HepG2 (cell line): ENCODE measurements around the gene ACE2.

ENCODE experiments used
- ARHGAP35 ChIP-seq: sonication (generic); formaldehyde crosslinking; IDR thresholded peaks from 2 replicates; pipeline ENCODE4 v1.9.0; 2022; ENCODE audit warnings: mild to moderate bottlenecking, inconsistent platforms, moderate library complexity, missing genetic modification reagents, borderline replicate concordance
- ARID2 ChIP-seq: sonication (generic); formaldehyde crosslinking; IDR thresholded peaks from 2 replicates; pipeline ENCODE4 v1.8.1; 2022; ENCODE audit warnings: mild to moderate bottlenecking, missing genetic modification reagents, borderline replicate concordance
- FOSL2 ChIP-seq: sonication (generic); formaldehyde crosslinking; IDR thresholded peaks from 2 replicates; pipeline ENCODE4 v1.4.0; 2020; ENCODE audit warnings: missing genetic modification reagents
- SRF ChIP-seq: IDR thresholded peaks from 2 replicates; pipeline ENCODE4 v1.6.1; 2011; ENCODE audit warnings: mild to moderate bottlenecking, low read depth, low read length, moderate library complexity
- SSRP1 ChIP-seq: IDR thresholded peaks from 2 replicates; pipeline ENCODE4 v1.6.1; 2016; ENCODE audit warnings: control low read depth
- TBL1XR1 ChIP-seq: fragments of 150-350 bp; IDR thresholded peaks from 2 replicates; pipeline ENCODE4 v1.6.1; 2014; ENCODE audit warnings: borderline replicate concordance, low read length; ENCODE audit not compliant: partially characterized antibody
- ZNF124 ChIP-seq: sonication (generic); formaldehyde crosslinking; IDR thresholded peaks from 2 replicates; pipeline ENCODE4 v1.4.0; 2020; ENCODE audit warnings: missing genetic modification reagents
- ZNF232 ChIP-seq: sonication (generic); formaldehyde crosslinking; IDR thresholded peaks from 2 replicates; pipeline ENCODE4 v1.4.0; 2020; ENCODE audit warnings: missing genetic modification reagents, borderline replicate concordance
- ZNF24 ChIP-seq: fragments of 450-650 bp; IDR thresholded peaks from 2 replicates; pipeline ENCODE4 v1.6.1; 2017; ENCODE audit warnings: antibody characterized with exemption, mild to moderate bottlenecking
- ZNF496 ChIP-seq: sonication (generic); formaldehyde crosslinking; IDR thresholded peaks from 2 replicates; pipeline ENCODE4 v1.8.1; 2023; ENCODE audit warnings: mild to moderate bottlenecking, moderate library complexity, missing genetic modification reagents; ENCODE audit not compliant: insufficient replicate concordance
- TF ChIP-seq, protein P1 (sequence below): sonication (generic); formaldehyde crosslinking; IDR thresholded peaks from 2 replicates; pipeline ENCODE4 v1.4.0; 2020; ENCODE audit warnings: missing genetic modification reagents, borderline replicate concordance
- TF ChIP-seq, protein P2 (sequence below): sonication (generic); formaldehyde crosslinking; IDR thresholded peaks from 2 replicates; pipeline ENCODE4 v1.4.0; 2020; ENCODE audit warnings: mild to moderate bottlenecking, missing genetic modification reagents

- TF ChIP-seq, protein P1, sequence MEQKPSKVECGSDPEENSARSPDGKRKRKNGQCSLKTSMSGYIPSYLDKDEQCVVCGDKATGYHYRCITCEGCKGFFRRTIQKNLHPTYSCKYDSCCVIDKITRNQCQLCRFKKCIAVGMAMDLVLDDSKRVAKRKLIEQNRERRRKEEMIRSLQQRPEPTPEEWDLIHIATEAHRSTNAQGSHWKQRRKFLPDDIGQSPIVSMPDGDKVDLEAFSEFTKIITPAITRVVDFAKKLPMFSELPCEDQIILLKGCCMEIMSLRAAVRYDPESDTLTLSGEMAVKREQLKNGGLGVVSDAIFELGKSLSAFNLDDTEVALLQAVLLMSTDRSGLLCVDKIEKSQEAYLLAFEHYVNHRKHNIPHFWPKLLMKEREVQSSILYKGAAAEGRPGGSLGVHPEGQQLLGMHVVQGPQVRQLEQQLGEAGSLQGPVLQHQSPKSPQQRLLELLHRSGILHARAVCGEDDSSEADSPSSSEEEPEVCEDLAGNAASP (CRISPR knock-in tag): no peak
- TF ChIP-seq SSRP1 (CRISPR knock-in tag) (no peak), ZNF124 (CRISPR knock-in tag) (no peak), ARHGAP35 (no peak), FOSL2 (CRISPR knock-in tag) (no peak), ZNF496 (no peak), ARID2 (no peak), TBL1XR1 (no peak), ZNF24 (no peak), ZNF232 (CRISPR knock-in tag) (no peak), SRF (no peak)
- TF ChIP-seq, protein P2, sequence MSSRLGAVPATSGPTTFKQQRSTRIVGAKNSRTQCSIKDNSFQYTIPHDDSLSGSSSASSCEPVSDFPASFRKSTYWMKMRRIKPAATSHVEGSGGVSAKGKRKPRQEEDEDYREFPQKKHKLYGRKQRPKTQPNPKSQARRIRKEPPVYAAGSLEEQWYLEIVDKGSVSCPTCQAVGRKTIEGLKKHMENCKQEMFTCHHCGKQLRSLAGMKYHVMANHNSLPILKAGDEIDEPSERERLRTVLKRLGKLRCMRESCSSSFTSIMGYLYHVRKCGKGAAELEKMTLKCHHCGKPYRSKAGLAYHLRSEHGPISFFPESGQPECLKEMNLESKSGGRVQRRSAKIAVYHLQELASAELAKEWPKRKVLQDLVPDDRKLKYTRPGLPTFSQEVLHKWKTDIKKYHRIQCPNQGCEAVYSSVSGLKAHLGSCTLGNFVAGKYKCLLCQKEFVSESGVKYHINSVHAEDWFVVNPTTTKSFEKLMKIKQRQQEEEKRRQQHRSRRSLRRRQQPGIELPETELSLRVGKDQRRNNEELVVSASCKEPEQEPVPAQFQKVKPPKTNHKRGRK (CRISPR knock-in tag): no peak
Measured at GRCh38 chrX:15529165-15529564, 71.6 kb downstream of the ACE2 start.
